Upper lobe of right lung (tissue), 1 donor: ENCODE results near the gene ISCU. TPM values are rescaled to one million over a fixed set of nuclear protein-coding genes. Genes with fewer than 3 reads are reported as not detected.
A peak's percentile ranks its signal among the peaks of the same experiment; 100 is the strongest.

Experiments
- ATAC-seq: fragments of 200-7000 bp; cut with Tn5 transposase; one replicate; pipeline ENCODE4 v1.9.1; 2020; ENCODE audit warnings: mild to moderate bottlenecking, moderate library complexity
- DNase-seq: peaks from one replicate; pipeline ENCODE4 v3.0.0-alpha.2; 2020
- H3K27ac ChIP-seq: fragments of 200-600 bp; one replicate; pipeline ENCODE4 v1.8.0; 2022
- H3K27me3 ChIP-seq: fragments of 200-600 bp; one replicate; pipeline ENCODE4 v1.8.0; 2022; ENCODE audit warnings: mild to moderate bottlenecking
- H3K36me3 ChIP-seq: fragments of 200-600 bp; one replicate; pipeline ENCODE4 v1.8.0; 2022
- H3K4me1 ChIP-seq: fragments of 200-600 bp; one replicate; pipeline ENCODE4 v1.8.0; 2022
- H3K4me3 ChIP-seq: fragments of 200-600 bp; one replicate; pipeline ENCODE4 v1.8.0; 2022; ENCODE audit warnings: mild to moderate bottlenecking
- H3K9me3 ChIP-seq: fragments of 200-600 bp; one replicate; pipeline ENCODE4 v1.8.0; 2022
- CTCF ChIP-seq: fragments of 200-600 bp; IDR thresholded peaks from one replicate; pipeline ENCODE4 v1.8.0; 2022; ENCODE audit warnings: antibody characterized with exemption
- intact Hi-C: fragments of 100-400 bp; cut with DNase I; formaldehyde crosslinking; loops from one replicate; pipeline ENCODE4 v1.11.0; 2022
- total RNA-seq: library from RNA; stranded (reverse); fragmentation: NEBNext Ultra II Directional; extraction: Animal tissue kit (Norgen Biotek cat#: 25700); gene quantifications from one replicate; pipeline ENCODE4 v1.2.1, GENCODE V29; 2021
- donor health status: DM: no; HTN: yes; CAD: no; lungs with severe emphysema.

Gene ISCU
- total RNA-seq, 1 donor from 2014 or later, result 138 TPM

- H3K27me3 ChIP-seq, result no peaks in the 10 kb centered on the region
- intact Hi-C loops, result no loop called here
- no peak for TF ChIP-seq CTCF
- ATAC-seq, result no peak
- peaks cover 3% of the 10 kb centered on the region for H3K4me1 ChIP-seq
- no peaks in the 10 kb centered on the region for H3K36me3 ChIP-seq
- no peak for DNase-seq
- no peaks in the 10 kb centered on the region for H3K9me3 ChIP-seq
- H3K27ac ChIP-seq, result no peak overlapping the region
- H3K4me3 ChIP-seq, result no peak overlapping the region
Measured at GRCh38 chr12:108575199-108575912, 13.0 kb downstream of the ISCU start.

GRCh38 chr12:108576660-108577234 lies 14.4 kb downstream of the ISCU start:
- DNase-seq, result no peak
- no peak for TF ChIP-seq CTCF
- H3K27ac ChIP-seq, result peak overlapping the region; percentile 11

GRCh38 chr12:108577458-108577857 lies 15.1 kb downstream of the ISCU start:
- Histone ChIP-seq H3K27me3 (no peaks in the 10 kb centered on the region), H3K36me3 (no peaks in the 10 kb centered on the region), H3K4me1 (peaks cover 9% of the 10 kb centered on the region), H3K4me3 (no peak overlapping the region), H3K27ac (no peak overlapping the region), H3K9me3 (no peaks in the 10 kb centered on the region)
- ATAC-seq, result no peak
- no peak for DNase-seq
- intact Hi-C loops, result no loop called here
- no peak for TF ChIP-seq CTCF

More at GRCh38 chr12:108576660-108577234, 14.4 kb downstream of the ISCU start:
- H3K9me3 ChIP-seq, result no peaks in the 10 kb centered on the region
- intact Hi-C loops, result no loop called here
- H3K4me3 ChIP-seq, result no peak overlapping the region
- H3K4me1 ChIP-seq, result peaks cover 9% of the 10 kb centered on the region
- no peaks in the 10 kb centered on the region for H3K27me3 ChIP-seq
- no peaks in the 10 kb centered on the region for H3K36me3 ChIP-seq
- ATAC-seq, result no peak

GRCh38 chr12:108578264-108578663 lies 15.9 kb downstream of the ISCU start:
- Histone ChIP-seq H3K4me3 (no peak overlapping the region), H3K36me3 (no peaks in the 10 kb centered on the region), H3K27ac (no peak overlapping the region), H3K27me3 (no peaks in the 10 kb centered on the region), H3K4me1 (peaks cover 9% of the 10 kb centered on the region), H3K9me3 (no peaks in the 10 kb centered on the region)
- TF ChIP-seq CTCF, result no peak
- no peak for DNase-seq
- no peak for ATAC-seq
- intact Hi-C loops, result no loop called here

- H3K4me1 ChIP-seq, result peaks cover 9% of the 10 kb centered on the region
- no peak for TF ChIP-seq CTCF
- no peak overlapping the region for H3K4me3 ChIP-seq
- H3K36me3 ChIP-seq, result no peaks in the 10 kb centered on the region
- intact Hi-C loops, result no loop called here
- H3K27me3 ChIP-seq, result no peaks in the 10 kb centered on the region
- ATAC-seq (no peak), DNase-seq (no peak)
- H3K9me3 ChIP-seq, result no peaks in the 10 kb centered on the region
- no peak overlapping the region for H3K27ac ChIP-seq
Measured at GRCh38 chr12:108578813-108579212, 16.4 kb downstream of the ISCU start.
